Right lobe of liver (tissue), 6 donors: ENCODE data around the gene DCTD. TPM values are rescaled to one million over a fixed set of nuclear protein-coding genes. Genes with fewer than 3 reads are reported as not detected.

Experiments
- ATAC-seq, 4 donors: fragments of 200-7000 bp; cut with Tn5 transposase; one replicate each; pipeline ENCODE4 v1.9.1; 2020; ENCODE audit warnings: mild to moderate bottlenecking in 4 of 4, moderate library complexity in 4 of 4
- DNase-seq, 3 donors: peaks; one replicate each; pipeline ENCODE4 v3.0.0-alpha.2; 2020
- H3K27ac ChIP-seq, 3 donors: fragments of 200-600 bp; one replicate each; pipeline ENCODE4 v1.8.0; 2022
- H3K27me3 ChIP-seq, 2 donors: fragments of 200-600 bp; one replicate each; pipeline ENCODE4 v1.8.0; 2022
- H3K36me3 ChIP-seq, 4 donors: fragments of 200-600 bp; sonication (generic) in 1 of 4; one replicate each; pipeline versions ENCODE4 v1.5.1 to v1.8.0; 2017 to 2022; ENCODE audit warnings: control low read depth in 1 of 4
- H3K4me1 ChIP-seq, 4 donors: fragments of 200-600 bp; sonication (generic) in 1 of 4; one replicate each; pipeline versions ENCODE4 v1.5.1 to v1.8.0; 2017 to 2022; ENCODE audit warnings: control low read depth in 1 of 4
- H3K4me3 ChIP-seq, 3 donors: fragments of 200-600 bp; one replicate each; pipeline ENCODE4 v1.8.0; 2022
- H3K9me3 ChIP-seq, 4 donors: fragments of 200-600 bp; sonication (generic) in 1 of 4; one replicate each; pipeline versions ENCODE4 v1.5.1 to v1.8.0; 2017 to 2022; ENCODE audit warnings: control low read depth in 1 of 4
- CTCF ChIP-seq, 4 donors: fragments of 200-600 bp in 3 of 4; fragments of 450-650 bp in 1 of 4; IDR thresholded peaks; one replicate each; pipeline versions ENCODE4 v1.5.1 to v1.8.0; 2016 to 2022; ENCODE audit warnings: antibody characterized with exemption in 4 of 4, mild to moderate bottlenecking in 2 of 4
- POLR2A ChIP-seq: fragments of 450-650 bp; IDR thresholded peaks from one replicate; pipeline ENCODE4 v1.6.1; 2017; ENCODE audit warnings: antibody characterized with exemption, mild to moderate bottlenecking
- WGBS: methylation state at CpG from one replicate; pipeline ENCODE4 v1.1.6; 2018; ENCODE audit warnings: low coverage, low lambda C conversion rate; ENCODE audit not compliant: insufficient coverage; ENCODE audit errors: missing lambda C conversion rate; 5-methylcytosine and 5-hydroxymethylcytosine counted together
- intact Hi-C, 2 donors: fragments of 100-400 bp; cut with DNase I; formaldehyde crosslinking; loops; one replicate each; pipeline versions ENCODE4 v1.11.2 to v1.14.1; 2022
- total RNA-seq, 6 experiments: library from RNA; depleted of rRNA in 2 of 6; stranded (reverse); fragments of >200 nt in 2 of 6; fragmentation: NEBNext Ultra II Directional in 3 of 6; extraction: Animal tissue kit (Norgen Biotek cat#: 25700) in 3 of 6; gene quantifications; one replicate each; pipeline versions ENCODE4 v1.1.0 to v1.2.4, GENCODE V29; 2016 to 2023
- donor health status: DM: no; HTN: yes; CAD: no.
- donor health status: DM: no; HTN: no; CAD: no.
- donor health status: DM: no; HTN: no; CAD: no.
- donor health status: DM: no; HTN: yes; CAD: no.
- donor health status: DM: no; HTN: yes; CAD: no.

Gene DCTD
- total RNA-seq, 6 experiments from 2014 or later, result 45.7 to 61.3 (median 51.2) TPM

GRCh38 chr4:182928061-182928460, 10.9 kb upstream of the DCTD start:
- ATAC-seq (no peak), DNase-seq (no peak)
- H3K27ac ChIP-seq, result no peak overlapping the region
- no peaks in the 10 kb centered on the region for H3K27me3 ChIP-seq
- TF ChIP-seq CTCF (IDR thresholded peaks at IDR 0.05), result peak in 3 of 4 donors; percentile 7 to 22 (median 10)
- no peak for TF ChIP-seq POLR2A
- H3K9me3 ChIP-seq, result no peaks in the 10 kb centered on the region
- H3K4me1 ChIP-seq, result no peaks in the 10 kb centered on the region
- 22% methylated on average over 2 of the region's 3 CpGs for WGBS
- H3K4me3 ChIP-seq, result no peak overlapping the region
- no peaks in the 10 kb centered on the region for H3K36me3 ChIP-seq
- intact Hi-C loops, result no loop called here

GRCh38 chr4:182927505-182927904, 10.3 kb upstream of the DCTD start:
- no peak for TF ChIP-seq CTCF (IDR thresholded peaks at IDR 0.05)
- TF ChIP-seq POLR2A, result no peak
- ATAC-seq (no peak), DNase-seq (no peak)
- intact Hi-C loops, result no loop called here
- Histone ChIP-seq H3K4me1 (peaks cover 0 to 5% (median 1%) of the 10 kb centered on the region in 4 donors), H3K36me3 (no peaks in the 10 kb centered on the region), H3K27me3 (no peaks in the 10 kb centered on the region), H3K4me3 (no peak overlapping the region), H3K27ac (no peak overlapping the region), H3K9me3 (no peaks in the 10 kb centered on the region)
- 25% methylated on average over 2 of the region's 3 CpGs for WGBS

- H3K4me1 ChIP-seq, result peaks cover 0 to 12% (median 5%) of the 10 kb centered on the region in 4 donors
- 88% methylated on average over 1 of the region's 1 CpG for WGBS
- intact Hi-C loops, result no loop called here
- no peak for DNase-seq
- no peak for ATAC-seq
- H3K27ac ChIP-seq, result no peak overlapping the region
- no peaks in the 10 kb centered on the region for H3K27me3 ChIP-seq
- no peaks in the 10 kb centered on the region for H3K36me3 ChIP-seq
- H3K9me3 ChIP-seq, result no peaks in the 10 kb centered on the region
- H3K4me3 ChIP-seq, result no peak overlapping the region
- no peak for TF ChIP-seq POLR2A
- no peak for TF ChIP-seq CTCF (IDR thresholded peaks at IDR 0.05)
Measured at GRCh38 chr4:182925855-182926254, 8.7 kb upstream of the DCTD start.

GRCh38 chr4:182925298-182925757, 8.1 kb upstream of the DCTD start:
- TF ChIP-seq POLR2A (no peak), CTCF (IDR thresholded peaks at IDR 0.05) (peak; percentile 79 to 90 (median 84))
- intact Hi-C loops, result no loop called here
- Histone ChIP-seq H3K4me3 (no peak overlapping the region), H3K4me1 (peaks cover 0 to 12% (median 5%) of the 10 kb centered on the region in 4 donors), H3K27me3 (no peaks in the 10 kb centered on the region), H3K36me3 (no peaks in the 10 kb centered on the region), H3K9me3 (no peaks in the 10 kb centered on the region), H3K27ac (no peak overlapping the region)
- 42% methylated on average over 5 of the region's 10 CpGs for WGBS
- DNase-seq, result peak; percentile 87 to 89 (median 87)
- ATAC-seq, result peak; percentile 93 to 99 (median 96)

- WGBS, result 96% methylated on average over 7 of the region's 7 CpGs
- Histone ChIP-seq H3K9me3 (no peaks in the 10 kb centered on the region), H3K4me1 (peaks cover 0 to 12% (median 5%) of the 10 kb centered on the region in 4 donors), H3K4me3 (no peak overlapping the region), H3K27ac (no peak overlapping the region), H3K27me3 (no peaks in the 10 kb centered on the region), H3K36me3 (no peaks in the 10 kb centered on the region)
- DNase-seq (no peak), ATAC-seq (no peak)
- no peak for TF ChIP-seq POLR2A
- no peak for TF ChIP-seq CTCF (IDR thresholded peaks at IDR 0.05)
- intact Hi-C loops, result no loop called here
Measured at GRCh38 chr4:182924497-182924896, 7.3 kb upstream of the DCTD start.
